DMS53 treated with DMSO at 0.1 percent for 48 hours (cell line): ENCODE results near the gene PCP4.

Experiments
- DNase-seq: peaks from one replicate; lab custom pipeline; 2025; ENCODE audit not compliant: unreplicated experiment; lab: John Stamatoyannopoulos, UW

PCP4 gene

GRCh38 chr21:39915881-39916280 is 48.6 kb downstream of the PCP4 start:
- DNase-seq: no peak

GRCh38 chr21:39918558-39918957 is 51.3 kb downstream of the PCP4 start:
- no peak for DNase-seq

GRCh38 chr21:39923476-39923875 is 56.2 kb downstream of the PCP4 start:
- DNase-seq: no peak

GRCh38 chr21:39924577-39925308 is 57.5 kb downstream of the PCP4 start:
- DNase-seq: peak; percentile 53

GRCh38 chr21:39927304-39927886 is 60.2 kb downstream of the PCP4 start:
- DNase-seq: no peak

GRCh38 chr21:39932335-39932734 is 65.1 kb downstream of the PCP4 start:
- DNase-seq: no peak

- DNase-seq: no peak
Measured at GRCh38 chr21:39934895-39935294, 67.7 kb downstream of the PCP4 start.

- DNase-seq: no peak
Measured at GRCh38 chr21:39935716-39936115, 68.5 kb downstream of the PCP4 start.

GRCh38 chr21:39938086-39938625 is 70.9 kb downstream of the PCP4 start:
- no peak for DNase-seq

- DNase-seq: no peak
Measured at GRCh38 chr21:39946199-39946598, 79.0 kb downstream of the PCP4 start.

- no peak for DNase-seq
Measured at GRCh38 chr21:39947031-39947430, 79.8 kb downstream of the PCP4 start.

- no peak for DNase-seq
Measured at GRCh38 chr21:39951183-39952101, 84.2 kb downstream of the PCP4 start.

- DNase-seq: no peak
Measured at GRCh38 chr21:39952265-39952664, 85.0 kb downstream of the PCP4 start.

- no peak for DNase-seq
Measured at GRCh38 chr21:39954570-39954969, 87.3 kb downstream of the PCP4 start.

GRCh38 chr21:39955326-39955725 is 88.1 kb downstream of the PCP4 start:
- no peak for DNase-seq

- DNase-seq: no peak
Measured at GRCh38 chr21:39956586-39956985, 89.3 kb downstream of the PCP4 start.

GRCh38 chr21:39958731-39959130 is 91.5 kb downstream of the PCP4 start:
- DNase-seq: no peak

GRCh38 chr21:39961251-39961650 is 94.0 kb downstream of the PCP4 start:
- DNase-seq: no peak

GRCh38 chr21:39965026-39965425 is 97.8 kb downstream of the PCP4 start:
- DNase-seq: no peak

- DNase-seq: no peak
Measured at GRCh38 chr21:39966786-39967185, 99.5 kb downstream of the PCP4 start.

- DNase-seq: no peak
Measured at GRCh38 chr21:39968010-39968409, 100.8 kb downstream of the PCP4 start.
